ENCODE data around the gene PTPRE.

DNA sequence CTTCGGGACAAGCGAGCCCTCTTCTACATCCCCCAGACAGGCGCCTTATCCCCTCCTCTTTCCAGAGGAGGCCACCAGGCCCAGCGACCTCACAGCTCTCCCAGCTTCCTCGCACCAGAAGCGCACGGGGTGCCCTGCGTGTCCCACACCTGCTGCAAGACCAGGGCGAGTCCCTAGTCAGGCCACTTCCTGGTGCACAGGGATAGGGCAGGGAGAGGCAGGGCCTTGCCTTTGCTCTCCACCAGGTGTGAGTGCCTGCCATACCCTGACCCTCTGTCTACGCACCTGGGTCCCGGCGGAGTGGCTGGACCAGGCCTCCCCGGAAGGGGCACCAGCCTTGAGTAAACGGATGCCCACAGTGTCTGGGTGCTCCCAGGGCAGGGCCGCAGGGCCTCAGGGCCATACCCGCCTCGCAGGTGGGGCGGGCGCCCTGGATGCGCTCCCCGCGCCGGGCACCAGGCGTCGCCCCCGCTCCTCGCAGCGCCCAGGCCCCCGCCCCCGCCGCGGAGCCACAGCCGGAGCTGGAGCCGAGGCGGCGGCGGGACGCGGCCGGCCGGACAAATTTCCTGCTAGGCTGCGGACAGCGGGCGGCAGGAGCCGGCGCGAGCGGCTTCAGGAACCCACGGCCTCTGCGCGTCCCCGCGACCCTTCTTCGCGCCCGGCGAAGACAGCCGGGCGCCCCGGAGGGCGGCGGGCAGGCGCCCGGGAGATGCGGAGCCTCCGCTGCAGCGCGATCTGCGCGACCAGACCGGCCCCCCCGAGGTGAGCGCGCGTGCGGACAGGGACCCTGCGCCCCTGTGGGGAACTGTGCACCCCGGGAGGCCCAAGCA is at the start of gene PTPRE:
- TF ChIP-seq CTCF (IDR thresholded peaks at IDR 0.05): peak; percentile 97 to 100 (median 100)
- peak in 1 of 2 donors; percentile 6 for TF ChIP-seq POLR2AphosphoS5 (IDR thresholded peaks at IDR 0.05)
- TF ChIP-seq POLR2A (IDR thresholded peaks at IDR 0.05): peak in 2 of 4 donors; percentile 11 to 57
- TF ChIP-seq EP300 (IDR thresholded peaks at IDR 0.05): no peak

All from upper lobe of left lung (tissue), 4 donors.